ENCODE measurements around the gene FAM216B. TPM values are rescaled to one million over a fixed set of nuclear protein-coding genes. Genes with fewer than 3 reads are reported as not detected.
"Not testable (repeated sequence)": the region's sequence is repeated elsewhere in the genome, so short reads cannot be mapped to it uniquely, and the experiment has no call there.

FAM216B gene
- total RNA-seq, 1 donor from 2014 or later = not detected

GRCh38 chr13:42780044-42780443 lies 1.3 kb upstream of the FAM216B start:
- no peak for DNase-seq (ENCODE audit: low read depth)

- DNase-seq (ENCODE audit: low read depth) = no peak
Observed at GRCh38 chr13:42786715-42787114, 5.3 kb downstream of the FAM216B start.

GRCh38 chr13:42788601-42789000 lies 7.2 kb downstream of the FAM216B start:
- DNase-seq (ENCODE audit: low read depth) = no peak

- no peak for DNase-seq (ENCODE audit: low read depth)
Observed at GRCh38 chr13:42792154-42792553, 10.8 kb downstream of the FAM216B start.

DNA sequence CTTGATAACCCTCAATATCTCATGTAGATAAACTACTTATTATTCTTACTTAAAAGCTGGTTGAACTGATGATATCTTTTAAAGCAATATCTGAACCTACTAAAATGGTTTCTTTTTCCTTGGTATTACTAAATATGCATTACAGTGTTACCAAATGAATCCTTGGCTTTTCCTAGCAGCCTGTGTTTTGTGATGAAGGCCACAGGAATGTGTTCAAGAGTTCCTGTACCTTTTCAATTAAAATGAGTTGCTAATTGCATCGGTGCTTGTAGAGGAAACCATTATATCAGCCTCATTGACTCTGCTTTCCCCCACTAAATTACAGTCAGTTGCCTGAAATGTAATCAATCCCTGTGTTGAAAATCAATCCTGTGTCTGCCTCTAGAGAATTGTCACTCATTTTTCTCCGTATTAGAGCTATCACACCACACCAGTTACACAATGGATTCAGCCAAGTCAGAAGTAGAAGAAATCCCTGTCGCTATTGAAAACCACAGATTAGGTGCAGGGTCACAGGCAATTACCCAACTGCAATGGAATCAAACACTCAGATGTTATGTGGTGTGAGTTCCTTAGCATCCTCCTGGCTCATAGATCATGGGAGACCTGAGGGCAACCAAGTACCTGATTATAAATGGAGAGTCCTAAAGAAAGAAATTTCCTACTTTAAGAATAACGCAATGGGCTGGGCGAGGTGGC lies 13.3 kb downstream of the FAM216B start:
- DNase-seq (ENCODE audit: low read depth) = peak; percentile 74

DNA sequence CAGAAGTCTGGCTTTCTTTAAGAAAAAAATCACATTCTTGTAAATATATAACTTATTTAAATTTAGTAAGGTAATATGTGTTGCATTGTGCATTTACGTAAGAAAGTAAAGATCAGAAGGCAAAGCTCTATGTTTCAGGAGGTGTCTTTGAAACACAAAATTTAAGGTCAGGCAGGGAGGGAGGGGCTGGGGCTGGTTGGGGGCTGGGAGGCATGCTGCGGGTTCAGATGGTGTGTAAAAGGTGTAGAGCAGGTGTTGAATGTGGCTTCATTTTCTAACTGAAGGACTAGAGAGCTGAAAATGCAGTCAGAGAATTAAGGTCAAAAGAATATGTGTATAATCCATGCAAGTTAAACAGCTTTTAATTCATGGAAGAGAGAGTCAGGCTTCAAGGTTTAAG lies 14.3 kb downstream of the FAM216B start:
- no peak for DNase-seq (ENCODE audit: low read depth)

DNA sequence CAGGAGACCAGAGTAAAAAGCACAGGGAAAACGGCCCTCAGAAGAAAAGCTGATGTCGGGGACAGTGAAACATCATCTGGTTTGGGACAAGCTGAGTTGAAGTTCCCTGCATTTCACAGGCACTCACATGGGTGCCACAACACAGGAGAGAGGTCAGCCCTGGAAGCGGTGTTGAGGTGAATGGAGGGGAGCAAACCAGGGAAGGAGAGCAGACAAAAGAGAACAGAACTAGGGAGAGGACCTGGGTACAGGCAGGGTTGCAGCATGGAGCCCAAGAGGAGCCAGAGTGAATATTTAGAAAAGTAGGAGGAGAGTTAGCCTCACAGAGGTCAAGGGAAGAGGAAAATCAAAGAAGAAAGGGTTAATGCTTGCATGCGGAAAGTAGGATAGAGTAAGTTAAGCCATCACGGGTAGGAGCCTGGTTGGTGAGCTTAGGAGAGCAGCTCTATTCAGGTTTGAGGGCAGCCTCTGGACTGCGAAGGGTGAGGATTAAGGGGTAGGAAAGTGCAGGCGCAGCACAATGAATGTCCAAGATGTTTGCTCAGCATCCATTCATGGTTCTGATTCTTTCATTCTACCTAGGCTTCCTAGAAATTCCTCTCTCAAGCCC lies 15.5 kb downstream of the FAM216B start:
- no peak for DNase-seq (ENCODE audit: low read depth)

DNA sequence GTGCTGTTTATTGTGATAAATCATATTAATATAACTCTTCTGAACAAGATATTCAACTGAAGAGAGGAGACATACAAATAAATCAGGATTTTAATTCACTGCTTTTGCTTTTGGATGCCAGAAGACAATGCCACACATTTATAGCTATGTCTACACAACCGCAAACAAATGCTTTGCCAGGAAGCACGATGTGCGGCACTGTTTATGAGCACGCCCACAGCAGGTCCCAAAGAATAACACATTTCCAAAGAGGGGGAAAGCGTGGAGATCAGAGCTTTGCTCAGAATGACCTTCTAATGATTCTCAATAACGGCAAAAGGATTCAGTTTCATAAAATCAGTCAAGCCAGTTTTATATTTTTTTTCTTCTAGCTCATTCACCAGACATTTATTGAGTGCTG lies 16.7 kb downstream of the FAM216B start:
- DNase-seq (ENCODE audit: low read depth) = no peak

GRCh38 chr13:42800109-42800643 lies 18.8 kb downstream of the FAM216B start:
- no peak for DNase-seq (ENCODE audit: low read depth)

- no peak for DNase-seq (ENCODE audit: low read depth)
Observed at GRCh38 chr13:42803563-42804204, 22.3 kb downstream of the FAM216B start.

- DNase-seq (ENCODE audit: low read depth) = no peak
Observed at GRCh38 chr13:42804244-42804874, 23.0 kb downstream of the FAM216B start.

DNA sequence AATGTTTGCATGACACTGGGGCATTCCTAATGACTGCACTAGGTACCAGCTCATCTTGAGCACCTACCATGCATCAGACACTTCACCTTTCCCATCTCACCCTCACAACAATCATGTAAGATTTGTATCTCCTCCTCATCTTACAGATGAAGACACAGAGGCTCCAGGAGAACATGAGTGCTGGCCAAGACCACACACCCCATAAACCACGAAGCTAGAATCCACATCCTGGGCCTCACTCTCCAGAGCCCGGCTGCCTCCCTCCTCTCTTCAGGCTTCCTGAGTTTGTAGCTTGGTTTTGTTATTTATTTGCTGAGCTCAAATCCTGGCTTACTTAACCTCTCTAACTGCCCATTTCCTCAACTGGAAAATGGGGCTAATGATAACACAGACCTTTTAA lies 25.9 kb downstream of the FAM216B start:
- DNase-seq (ENCODE audit: low read depth) = no peak

DNA sequence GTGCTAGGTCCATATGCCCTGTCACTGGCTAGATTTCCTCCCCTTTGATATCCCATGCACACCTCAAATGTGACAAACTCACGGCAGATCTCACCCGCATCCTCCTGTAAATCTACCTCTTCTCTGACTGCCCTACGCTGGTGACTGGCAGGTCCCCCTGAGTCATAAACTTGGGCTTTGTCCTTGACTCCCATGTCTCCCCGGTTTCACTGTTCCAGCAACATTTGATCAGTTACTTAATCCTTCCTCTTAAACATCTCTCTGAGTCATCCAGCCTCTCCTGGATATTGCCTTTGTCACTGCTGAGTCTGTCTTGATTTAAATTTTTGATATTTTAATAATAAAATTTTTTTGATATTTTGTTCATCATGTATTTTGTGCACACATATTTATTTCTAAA lies 26.5 kb downstream of the FAM216B start:
- DNase-seq (ENCODE audit: low read depth) = peak; percentile 47

DNA sequence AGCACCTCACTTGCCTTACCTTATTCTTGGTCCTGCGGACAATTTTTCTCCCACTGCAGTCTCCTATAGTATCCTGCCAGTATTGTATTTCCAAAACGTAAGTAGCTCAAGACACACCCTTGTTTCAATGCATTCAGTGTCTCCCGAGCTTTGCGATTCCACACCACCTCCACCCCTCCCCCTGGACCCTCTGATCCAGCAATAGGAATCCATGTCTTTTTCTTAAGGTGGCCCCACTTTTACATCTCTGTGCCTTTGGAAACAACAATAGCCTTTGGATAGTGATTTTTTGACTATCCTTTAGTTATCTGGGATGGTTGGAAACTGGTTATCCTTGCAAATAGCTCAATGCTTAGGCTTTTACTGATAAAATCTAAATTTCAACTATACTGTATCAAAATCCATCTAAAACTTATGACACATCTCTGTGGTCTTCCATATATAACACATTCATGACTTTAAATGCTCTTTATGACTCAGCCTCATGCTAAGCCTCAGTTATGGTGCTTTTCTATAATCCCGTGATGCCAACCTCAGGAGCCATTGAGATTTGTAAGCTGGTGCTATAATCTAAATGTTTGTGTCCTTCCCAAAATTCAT lies 27.1 kb downstream of the FAM216B start:
- no peak for DNase-seq (ENCODE audit: low read depth)

- no peak for DNase-seq (ENCODE audit: low read depth)
Observed at GRCh38 chr13:42812316-42812715, 30.9 kb downstream of the FAM216B start.

DNA sequence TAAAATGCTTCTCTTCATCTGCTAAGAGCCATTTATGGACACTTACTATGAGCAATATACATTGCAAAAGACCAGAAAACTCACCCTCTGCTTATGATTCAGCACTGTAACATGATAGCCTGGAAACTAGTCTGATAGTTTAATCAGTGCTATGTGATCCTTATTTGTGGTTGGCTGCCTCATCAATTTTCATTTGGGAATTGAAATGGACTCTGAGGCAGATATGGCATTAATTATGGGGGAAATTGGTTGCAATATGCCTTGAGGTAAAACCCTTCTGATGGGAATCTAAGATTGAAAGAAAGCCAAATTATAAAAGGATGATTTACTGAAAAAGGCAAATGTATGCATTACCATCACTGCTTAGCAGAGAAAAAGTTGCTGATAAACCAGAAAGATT lies 33.5 kb downstream of the FAM216B start:
- DNase-seq (ENCODE audit: low read depth) = peak; percentile 64

- no peak for DNase-seq (ENCODE audit: low read depth)
Observed at GRCh38 chr13:42815681-42816080, 34.3 kb downstream of the FAM216B start.

GRCh38 chr13:42816538-42816937 lies 35.2 kb downstream of the FAM216B start:
- no peak for DNase-seq (ENCODE audit: low read depth)

DNA sequence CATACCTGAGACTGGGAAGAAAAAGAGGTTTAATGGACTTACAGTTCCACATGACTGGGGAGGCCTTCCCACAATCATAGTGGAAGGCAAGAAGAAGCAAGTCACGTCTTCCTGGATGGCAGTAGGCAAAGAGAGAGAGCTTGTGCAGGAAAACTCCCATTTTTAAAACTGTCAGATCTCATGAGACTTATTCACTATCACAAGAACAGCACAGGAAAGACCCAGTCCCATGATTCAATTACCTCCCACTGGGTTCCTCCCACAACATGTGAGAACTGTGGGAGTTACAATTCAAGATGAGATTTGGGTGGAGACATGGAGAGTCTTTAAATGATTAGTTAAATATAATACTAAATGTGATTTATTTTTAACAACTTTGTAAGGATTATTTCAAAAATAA lies 38.3 kb downstream of the FAM216B start:
- DNase-seq (ENCODE audit: low read depth) = not testable (repeated sequence)

GRCh38 chr13:42820451-42820850 lies 39.1 kb downstream of the FAM216B start:
- DNase-seq (ENCODE audit: low read depth) = no peak

DNA sequence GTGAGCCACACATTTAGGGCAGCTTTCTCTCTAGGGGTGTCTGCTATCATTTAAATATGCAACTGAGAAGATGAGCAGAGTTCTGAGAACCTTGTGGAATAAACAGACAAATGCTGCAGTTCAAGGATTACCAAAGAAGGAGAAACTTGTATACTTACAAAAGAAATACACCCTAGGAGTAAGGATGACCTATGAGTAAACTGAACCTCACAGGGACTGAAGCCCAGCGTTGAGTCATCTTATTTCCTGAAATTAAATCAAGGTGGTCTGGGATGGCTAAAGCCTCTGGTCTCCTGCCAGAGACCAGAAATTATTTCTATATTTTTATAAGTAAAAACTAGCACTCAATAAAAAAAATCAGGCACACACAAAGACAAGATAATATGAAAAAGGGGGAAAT lies 40.1 kb downstream of the FAM216B start:
- DNase-seq (ENCODE audit: low read depth) = peak; percentile 73
